ENCODE measurements around the gene TTLL4. TPM values are rescaled to one million over a fixed set of nuclear protein-coding genes. Genes with fewer than 3 reads are reported as not detected.

TTLL4 gene
- total RNA-seq, 4 donors from 2014 or later, result 5.7 to 19.2 (median 12.5) TPM

- 81 to 90% methylated on average over 2 of the region's 2 CpGs for WGBS, 2 donors
- no peak for TF ChIP-seq CTCF (IDR thresholded peaks at IDR 0.05)
- TF ChIP-seq POLR2A (IDR thresholded peaks at IDR 0.05), result no peak
- Histone ChIP-seq H3K36me3 (no peaks in the 10 kb centered on the region), H3K4me1 (no peaks in the 10 kb centered on the region), H3K27ac (no peak overlapping the region), H3K9me3 (no peaks in the 10 kb centered on the region), H3K27me3 (no peaks in the 10 kb centered on the region), H3K4me3 (replicated peaks in 1 of 3) (no peak overlapping the region)
- no peak for DNase-seq
- intact Hi-C loops (cut with DNase I), result no loop called here
Observed at GRCh38 chr2:218788529-218789255, 78.1 kb downstream of the TTLL4 start.

GRCh38 chr2:218792433-218792832, 81.8 kb downstream of the TTLL4 start:
- Histone ChIP-seq H3K27me3 (no peaks in the 10 kb centered on the region), H3K36me3 (no peaks in the 10 kb centered on the region), H3K9me3 (no peaks in the 10 kb centered on the region), H3K27ac (no peak overlapping the region), H3K4me1 (no peaks in the 10 kb centered on the region), H3K4me3 (replicated peaks in 1 of 3) (no peak overlapping the region)
- no peak for DNase-seq
- intact Hi-C loops (cut with DNase I), result no loop called here
- TF ChIP-seq CTCF (IDR thresholded peaks at IDR 0.05), result no peak
- TF ChIP-seq POLR2A (IDR thresholded peaks at IDR 0.05), result no peak
- 97 to 99% methylated on average over 1 of the region's 1 CpG for WGBS, 2 donors

GRCh38 chr2:218796691-218797090, 86.1 kb downstream of the TTLL4 start:
- H3K9me3 ChIP-seq, result no peaks in the 10 kb centered on the region
- no peaks in the 10 kb centered on the region for H3K4me1 ChIP-seq
- H3K4me3 ChIP-seq (replicated peaks in 1 of 3), result no peak overlapping the region
- no peak for DNase-seq
- intact Hi-C loops (cut with DNase I), result no loop called here
- H3K27ac ChIP-seq, result no peak overlapping the region
- no peaks in the 10 kb centered on the region for H3K36me3 ChIP-seq
- TF ChIP-seq POLR2A (IDR thresholded peaks at IDR 0.05) (no peak), CTCF (IDR thresholded peaks at IDR 0.05) (no peak)
- no peaks in the 10 kb centered on the region for H3K27me3 ChIP-seq
- WGBS, 2 donors, result 96 to 97% methylated on average over 4 of the region's 4 CpGs

GRCh38 chr2:218798767-218799504, 88.3 kb downstream of the TTLL4 start:
- H3K4me3 ChIP-seq (replicated peaks in 1 of 3), result no peak overlapping the region
- H3K27ac ChIP-seq, result no peak overlapping the region
- H3K9me3 ChIP-seq, result no peaks in the 10 kb centered on the region
- H3K27me3 ChIP-seq, result no peaks in the 10 kb centered on the region
- no peaks in the 10 kb centered on the region for H3K4me1 ChIP-seq
- WGBS, 2 donors, result 63 to 69% methylated on average over 12 of the region's 12 CpGs
- intact Hi-C loops (cut with DNase I), result no loop called here
- no peaks in the 10 kb centered on the region for H3K36me3 ChIP-seq
- TF ChIP-seq CTCF (IDR thresholded peaks at IDR 0.05), result no peak
- no peak for TF ChIP-seq POLR2A (IDR thresholded peaks at IDR 0.05)
- no peak for DNase-seq

- DNase-seq, result no peak
- H3K9me3 ChIP-seq, result no peaks in the 10 kb centered on the region
- TF ChIP-seq POLR2A (IDR thresholded peaks at IDR 0.05) (no peak), CTCF (IDR thresholded peaks at IDR 0.05) (no peak)
- H3K27ac ChIP-seq, result no peak overlapping the region
- peaks cover 0 to 1% of the 10 kb centered on the region in 2 donors for H3K4me1 ChIP-seq
- intact Hi-C loops (cut with DNase I), result no loop called here
- H3K4me3 ChIP-seq (replicated peaks in 1 of 3), result no peak overlapping the region
- H3K27me3 ChIP-seq, result no peaks in the 10 kb centered on the region
- H3K36me3 ChIP-seq, result no peaks in the 10 kb centered on the region
- WGBS, 2 donors, result 62 to 67% methylated on average over 6 of the region's 6 CpGs
Observed at GRCh38 chr2:218799990-218800389, 89.4 kb downstream of the TTLL4 start.

All from thyroid gland (tissue), 4 donors.